IPS-NIHi7 (cell line): ENCODE measurements around the gene LTA.

Experiments used
- DNase-seq: peaks from one replicate; pipeline ENCODE4 v3.0.0; 2012; ENCODE audit warnings: mixed read lengths; ENCODE audit errors: extremely low spot score

Gene LTA

DNA sequence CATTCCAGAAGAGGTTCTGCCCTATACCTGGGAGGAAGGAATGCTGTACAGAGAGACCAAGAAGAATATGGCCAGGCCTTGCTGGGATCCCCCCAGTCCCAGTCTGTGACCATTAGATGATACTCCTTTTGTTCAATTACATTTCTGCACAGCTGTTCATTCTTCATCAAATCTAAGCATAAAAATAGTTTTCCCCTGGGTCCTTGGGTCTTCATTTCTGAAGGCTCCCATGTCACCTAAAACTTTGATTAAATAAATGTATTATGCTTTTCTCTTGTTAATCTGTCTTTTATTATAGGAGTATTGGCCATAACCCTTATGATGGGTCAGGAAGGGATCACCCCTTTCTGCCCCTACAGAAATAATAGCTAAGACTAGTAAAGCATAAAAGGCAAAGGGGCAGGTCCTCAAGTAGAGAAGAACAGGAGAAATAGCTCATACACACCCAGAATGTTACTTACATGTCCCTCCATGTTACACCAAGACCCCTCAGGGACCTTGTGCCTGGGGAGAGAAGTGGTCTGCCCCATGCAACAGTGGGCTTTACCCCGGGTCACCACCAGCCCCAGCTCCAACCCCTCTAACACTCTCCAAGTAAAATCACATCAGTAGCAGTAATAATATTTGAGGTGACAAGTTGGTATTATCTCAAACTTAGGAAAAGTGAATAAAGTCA, 2.1 kb upstream of the LTA start:
- no peak for DNase-seq

DNA sequence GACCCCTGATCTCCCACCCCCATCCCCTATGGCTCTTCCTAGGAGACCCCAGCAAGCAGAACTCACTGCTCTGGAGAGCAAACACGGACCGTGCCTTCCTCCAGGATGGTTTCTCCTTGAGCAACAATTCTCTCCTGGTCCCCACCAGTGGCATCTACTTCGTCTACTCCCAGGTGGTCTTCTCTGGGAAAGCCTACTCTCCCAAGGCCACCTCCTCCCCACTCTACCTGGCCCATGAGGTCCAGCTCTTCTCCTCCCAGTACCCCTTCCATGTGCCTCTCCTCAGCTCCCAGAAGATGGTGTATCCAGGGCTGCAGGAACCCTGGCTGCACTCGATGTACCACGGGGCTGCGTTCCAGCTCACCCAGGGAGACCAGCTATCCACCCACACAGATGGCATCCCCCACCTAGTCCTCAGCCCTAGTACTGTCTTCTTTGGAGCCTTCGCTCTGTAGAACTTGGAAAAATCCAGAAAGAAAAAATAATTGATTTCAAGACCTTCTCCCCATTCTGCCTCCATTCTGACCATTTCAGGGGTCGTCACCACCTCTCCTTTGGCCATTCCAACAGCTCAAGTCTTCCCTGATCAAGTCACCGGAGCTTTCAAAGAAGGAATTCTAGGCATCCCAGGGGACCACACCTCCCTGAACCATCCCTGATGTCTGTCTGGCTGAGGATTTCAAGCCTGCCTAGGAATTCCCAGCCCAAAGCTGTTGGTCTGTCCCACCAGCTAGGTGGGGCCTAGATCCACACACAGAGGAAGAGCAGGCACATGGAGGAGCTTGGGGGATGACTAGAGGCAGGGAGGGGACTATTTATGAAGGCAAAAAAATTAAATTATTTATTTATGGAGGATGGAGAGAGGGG, 1.4 kb downstream of the LTA start:
- DNase-seq: no peak

GRCh38 chr6:31574106-31575061, 2.3 kb downstream of the LTA start:
- peak; percentile 44 for DNase-seq

DNA sequence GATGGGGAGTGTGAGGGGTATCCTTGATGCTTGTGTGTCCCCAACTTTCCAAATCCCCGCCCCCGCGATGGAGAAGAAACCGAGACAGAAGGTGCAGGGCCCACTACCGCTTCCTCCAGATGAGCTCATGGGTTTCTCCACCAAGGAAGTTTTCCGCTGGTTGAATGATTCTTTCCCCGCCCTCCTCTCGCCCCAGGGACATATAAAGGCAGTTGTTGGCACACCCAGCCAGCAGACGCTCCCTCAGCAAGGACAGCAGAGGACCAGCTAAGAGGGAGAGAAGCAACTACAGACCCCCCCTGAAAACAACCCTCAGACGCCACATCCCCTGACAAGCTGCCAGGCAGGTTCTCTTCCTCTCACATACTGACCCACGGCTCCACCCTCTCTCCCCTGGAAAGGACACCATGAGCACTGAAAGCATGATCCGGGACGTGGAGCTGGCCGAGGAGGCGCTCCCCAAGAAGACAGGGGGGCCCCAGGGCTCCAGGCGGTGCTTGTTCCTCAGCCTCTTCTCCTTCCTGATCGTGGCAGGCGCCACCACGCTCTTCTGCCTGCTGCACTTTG, 3.3 kb downstream of the LTA start, which contains the start of gene TNF:
Gene TNF, plus strand, starts transcription at position 231 of the 567 bp plus-strand sequence. Its CDS starts 177 bp downstream, at position 408.
- no peak for DNase-seq

DNA sequence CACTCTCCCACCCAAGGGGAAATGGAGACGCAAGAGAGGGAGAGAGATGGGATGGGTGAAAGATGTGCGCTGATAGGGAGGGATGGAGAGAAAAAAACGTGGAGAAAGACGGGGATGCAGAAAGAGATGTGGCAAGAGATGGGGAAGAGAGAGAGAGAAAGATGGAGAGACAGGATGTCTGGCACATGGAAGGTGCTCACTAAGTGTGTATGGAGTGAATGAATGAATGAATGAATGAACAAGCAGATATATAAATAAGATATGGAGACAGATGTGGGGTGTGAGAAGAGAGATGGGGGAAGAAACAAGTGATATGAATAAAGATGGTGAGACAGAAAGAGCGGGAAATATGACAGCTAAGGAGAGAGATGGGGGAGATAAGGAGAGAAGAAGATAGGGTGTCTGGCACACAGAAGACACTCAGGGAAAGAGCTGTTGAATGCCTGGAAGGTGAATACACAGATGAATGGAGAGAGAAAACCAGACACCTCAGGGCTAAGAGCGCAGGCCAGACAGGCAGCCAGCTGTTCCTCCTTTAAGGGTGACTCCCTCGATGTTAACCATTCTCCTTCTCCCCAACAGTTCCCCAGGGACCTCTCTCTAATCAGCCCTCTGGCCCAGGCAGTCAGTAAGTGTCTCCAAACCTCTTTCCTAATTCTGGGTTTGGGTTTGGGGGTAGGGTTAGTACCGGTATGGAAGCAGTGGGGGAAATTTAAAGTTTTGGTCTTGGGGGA, 4.0 kb downstream of the LTA start:
- DNase-seq: no peak

DNA sequence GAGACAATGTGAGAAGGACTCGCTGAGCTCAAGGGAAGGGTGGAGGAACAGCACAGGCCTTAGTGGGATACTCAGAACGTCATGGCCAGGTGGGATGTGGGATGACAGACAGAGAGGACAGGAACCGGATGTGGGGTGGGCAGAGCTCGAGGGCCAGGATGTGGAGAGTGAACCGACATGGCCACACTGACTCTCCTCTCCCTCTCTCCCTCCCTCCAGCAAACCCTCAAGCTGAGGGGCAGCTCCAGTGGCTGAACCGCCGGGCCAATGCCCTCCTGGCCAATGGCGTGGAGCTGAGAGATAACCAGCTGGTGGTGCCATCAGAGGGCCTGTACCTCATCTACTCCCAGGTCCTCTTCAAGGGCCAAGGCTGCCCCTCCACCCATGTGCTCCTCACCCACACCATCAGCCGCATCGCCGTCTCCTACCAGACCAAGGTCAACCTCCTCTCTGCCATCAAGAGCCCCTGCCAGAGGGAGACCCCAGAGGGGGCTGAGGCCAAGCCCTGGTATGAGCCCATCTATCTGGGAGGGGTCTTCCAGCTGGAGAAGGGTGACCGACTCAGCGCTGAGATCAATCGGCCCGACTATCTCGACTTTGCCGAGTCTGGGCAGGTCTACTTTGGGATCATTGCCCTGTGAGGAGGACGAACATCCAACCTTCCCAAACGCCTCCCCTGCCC, 4.9 kb downstream of the LTA start:
- no peak for DNase-seq

- no peak for DNase-seq
Measured at GRCh38 chr6:31577579-31577966, 5.5 kb downstream of the LTA start.

GRCh38 chr6:31578184-31579118, 6.4 kb downstream of the LTA start:
- DNase-seq: peak; percentile 67

- DNase-seq: no peak
Measured at GRCh38 chr6:31579119-31579505, 7.0 kb downstream of the LTA start.

DNA sequence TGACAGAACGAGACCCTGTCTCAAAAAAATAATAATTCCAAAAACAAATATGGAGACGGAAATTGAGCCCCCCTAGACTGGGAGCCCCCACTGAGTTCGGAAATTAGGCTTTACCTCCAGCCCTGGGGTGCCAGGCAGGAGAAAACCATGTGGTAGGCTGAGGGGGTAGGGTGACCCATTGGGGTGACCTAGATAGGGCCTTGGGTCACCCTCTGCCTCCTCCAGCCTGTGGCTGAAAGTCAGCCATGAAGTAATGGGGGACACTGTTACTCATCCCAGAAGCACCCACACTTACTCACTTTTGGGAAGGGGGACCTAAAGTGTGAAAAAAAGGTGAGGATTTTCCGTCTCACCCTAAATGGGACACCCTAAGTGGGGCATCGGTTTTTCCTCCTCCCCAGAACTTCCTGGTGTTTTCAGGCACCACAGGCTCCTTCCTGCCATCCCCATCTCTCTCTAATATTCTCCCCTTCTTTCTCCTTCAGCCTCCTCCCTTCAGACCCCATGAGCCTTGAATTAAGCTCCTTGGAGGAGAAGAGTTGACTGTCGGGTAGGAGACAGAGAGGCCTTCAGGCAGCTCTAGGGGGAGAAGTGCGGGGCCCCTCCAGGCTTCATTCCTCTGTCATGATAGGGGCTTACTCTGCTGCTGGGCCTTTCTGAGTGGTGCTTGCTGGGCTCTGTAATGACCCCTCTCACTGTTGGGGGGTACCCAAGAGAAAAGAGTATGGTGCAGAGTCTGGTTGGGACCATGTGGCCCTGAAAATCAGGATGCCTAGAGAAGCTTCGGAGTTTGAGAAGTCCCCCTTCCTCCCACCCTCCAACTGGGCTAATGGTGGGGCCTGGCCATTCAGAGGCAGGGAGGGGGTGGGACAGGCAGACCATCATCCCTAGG, 7.7 kb downstream of the LTA start:
- DNase-seq: no peak

DNA sequence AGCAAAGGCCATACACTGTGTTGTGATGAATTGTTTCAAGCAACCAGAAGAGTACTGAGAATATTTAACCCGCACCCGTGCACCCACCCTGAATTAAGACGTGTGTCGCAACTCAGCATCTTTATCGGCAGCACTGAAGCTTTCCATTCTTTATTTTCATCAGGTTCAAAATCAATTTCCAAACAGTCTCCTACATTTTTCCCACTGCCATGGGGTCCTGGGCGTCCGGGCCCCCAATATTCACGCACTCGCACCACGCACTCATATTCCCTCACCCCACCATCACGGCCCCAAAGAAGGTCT, 8.3 kb downstream of the LTA start:
- no peak for DNase-seq

DNA sequence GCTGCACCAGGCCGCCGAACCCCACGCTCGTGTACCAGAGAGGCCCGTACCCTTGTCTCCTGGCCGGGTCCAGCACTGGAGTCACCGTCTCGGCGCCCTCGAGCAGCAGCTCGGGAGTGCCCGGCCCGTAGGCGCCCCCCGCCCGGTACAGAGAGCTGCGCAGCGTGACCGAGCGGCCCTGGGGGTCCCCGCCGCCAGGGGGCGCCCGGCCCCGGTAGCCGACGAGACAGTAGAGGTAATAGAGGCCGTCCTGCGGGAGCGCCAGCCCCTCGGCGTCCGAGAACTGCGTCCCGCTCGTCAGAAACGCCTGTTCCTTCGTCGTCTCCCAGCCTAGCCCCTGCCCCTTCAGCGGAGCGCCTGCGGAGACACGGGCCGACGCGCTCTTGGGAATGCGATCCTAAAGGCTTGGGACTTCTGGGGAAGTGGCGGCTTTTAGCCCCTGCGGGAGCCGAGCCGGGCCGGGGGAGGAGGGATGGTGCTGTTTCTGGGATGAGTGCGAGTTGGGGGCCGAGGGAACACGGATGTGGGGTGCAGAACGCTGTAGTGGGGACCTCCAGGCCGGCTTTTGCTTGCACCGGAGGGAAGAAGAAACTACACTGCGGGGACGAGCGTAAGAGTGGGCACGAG, 8.8 kb downstream of the LTA start:
- peak; percentile 91 for DNase-seq

GRCh38 chr6:31581434-31582229, 9.5 kb downstream of the LTA start:
- no peak for DNase-seq

DNA sequence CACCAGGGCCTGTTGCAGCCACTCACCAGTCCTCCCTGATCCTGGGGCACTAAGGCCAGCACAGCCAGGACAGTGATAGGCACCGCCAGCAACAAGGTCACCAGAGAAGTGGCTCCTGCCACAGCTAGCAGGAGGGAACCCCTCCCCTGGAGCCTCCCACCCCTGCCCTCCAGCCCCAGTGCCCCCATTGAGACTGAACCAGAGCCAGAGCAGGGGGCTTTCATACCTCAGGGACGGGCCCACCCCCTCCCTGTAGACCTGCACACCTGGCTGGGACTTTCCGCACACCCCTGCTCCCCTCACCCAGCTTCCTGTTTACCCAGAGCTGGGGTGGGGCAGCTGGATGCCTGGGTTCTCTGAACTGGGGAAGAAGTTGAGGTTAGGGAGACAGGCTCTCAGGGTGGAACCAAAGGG, 10.1 kb downstream of the LTA start, which contains the start of gene LTB:
Gene LTB, minus strand, starts transcription at position 195 of the 414 bp plus-strand sequence. Its CDS starts 7 bp downstream, at position 188.
- no peak for DNase-seq

GRCh38 chr6:31585491-31585890, 13.4 kb downstream of the LTA start:
- DNase-seq: peak; percentile 70

- DNase-seq: no peak
Measured at GRCh38 chr6:31586008-31586407, 13.9 kb downstream of the LTA start, which contains the start of gene LST1. TSS of gene LST1 (plus strand) at chr6:31586277. CDS start at chr6:31587300, 1,023 bp downstream.
